ENCODE measurements around the gene MCM5. TPM values are rescaled to one million over a fixed set of nuclear protein-coding genes. Genes with fewer than 3 reads are reported as not detected.

MCM5 gene
- total RNA-seq, result 26.4 TPM
- polyA plus RNA-seq (ENCODE audit: insufficient read depth, low read depth, low replicate concordance), result 10.2 TPM
- long read RNA-seq, donor 1, transcript MCM5-201 (17 exons, 3,534 nt), result major isoform, 11 of 28 reads
- long read RNA-seq, donor 1, partial matches to known transcripts, result 17 of 28 reads
- long read RNA-seq, donor 1, other reads (novel, unspliced or antisense), result 0 of 28 reads
- long read RNA-seq, donor 2, transcript MCM5-201 (17 exons, 3,534 nt), result major isoform, 11 of 36 reads
- long read RNA-seq, donor 2, partial matches to known transcripts, result 25 of 36 reads
- long read RNA-seq, donor 2, other reads (novel, unspliced or antisense), result 0 of 36 reads
- long read RNA-seq, donor 3, transcript MCM5-201 (17 exons, 3,534 nt), result major isoform, 9 of 16 reads
- long read RNA-seq, donor 3, partial matches to known transcripts, result 7 of 16 reads
- long read RNA-seq, donor 3, other reads (novel, unspliced or antisense), result 0 of 16 reads
- long read RNA-seq, donor 4, transcript MCM5-201 (17 exons, 3,534 nt), result major isoform, 8 of 8 reads
- long read RNA-seq, donor 4, partial matches to known transcripts, result 0 of 8 reads
- long read RNA-seq, donor 4, other reads (novel, unspliced or antisense), result 0 of 8 reads
- long read RNA-seq, donor 5, result 0 reads
- long read RNA-seq, donor 6, transcript MCM5-201 (17 exons, 3,534 nt), result major isoform, 5 of 5 reads
- long read RNA-seq, donor 6, partial matches to known transcripts, result 0 of 5 reads
- long read RNA-seq, donor 6, other reads (novel, unspliced or antisense), result 0 of 5 reads
- long read RNA-seq, donor 7, transcript MCM5-201 (17 exons, 3,534 nt), result major isoform, 15 of 37 reads
- long read RNA-seq, donor 7, partial matches to known transcripts, result 16 of 37 reads
- long read RNA-seq, donor 7, other reads (novel, unspliced or antisense), result 6 of 37 reads
- long read RNA-seq, donor 8, transcript MCM5-201 (17 exons, 3,534 nt), result major isoform, 11 of 27 reads
- long read RNA-seq, donor 8, partial matches to known transcripts, result 16 of 27 reads
- long read RNA-seq, donor 8, other reads (novel, unspliced or antisense), result 0 of 27 reads
- long read RNA-seq, donor 9, partial matches to known transcripts, result 10 of 11 reads
- long read RNA-seq, donor 9, other reads (novel, unspliced or antisense), result 0 of 11 reads
- long read RNA-seq, donor 10, transcript MCM5-201 (17 exons, 3,534 nt), result major isoform, 11 of 37 reads
- long read RNA-seq, donor 10, partial matches to known transcripts, result 26 of 37 reads
- long read RNA-seq, donor 10, other reads (novel, unspliced or antisense), result 0 of 37 reads

GRCh38 chr22:35399678-35400500 lies at the start of gene MCM5:
Gene MCM5, plus strand, starts transcription at chr22:35400140. Its CDS starts 299 bp downstream, at chr22:35400439.
- H3K27me3 ChIP-seq (ENCODE audit: control insufficient read depth, insufficient read depth, low read length), result no peaks in the 10 kb centered on the region
- no peak for TF ChIP-seq CTCF (IDR thresholded peaks at IDR 0.05; ENCODE audit: borderline replicate concordance, extremely low read depth, insufficient read depth)
- peaks cover 0 to 3% (median 0%) of the 10 kb centered on the region in 3 donors for H3K4me1 ChIP-seq (ENCODE audit: control insufficient read depth in 2 of 3, insufficient read depth in 2 of 3, low read depth in 1 of 3, low read length in 3 of 3)
- H3K4me3 ChIP-seq (ENCODE audit: low read length in 3 of 3), result peak within 1 kb of the TSS; percentile 82 to 85 (median 83)
- peak within 1 kb of the TSS; percentile 44 to 73 (median 65) for H3K9ac ChIP-seq (ENCODE audit: low read length in 3 of 3)
- no peaks in the 10 kb centered on the region for H3K9me3 ChIP-seq (ENCODE audit: control insufficient read depth in 2 of 3, insufficient read depth in 1 of 3, low read length in 3 of 3)
- H3K36me3 ChIP-seq (ENCODE audit: control insufficient read depth in 2 of 3, insufficient read depth in 3 of 3, low read length in 3 of 3), result peaks cover 0 to 4% (median 2%) of the 10 kb centered on the region in 3 donors
- FAIRE-seq (peak; percentile 98), DNase-seq (peak; percentile 98 to 99 (median 99))
- intact Hi-C loops (cut with DNase I), result no loop called here
- H3K27ac ChIP-seq (ENCODE audit: low read depth in 2 of 2, low read length in 2 of 2), result peak within 1 kb of the TSS in 1 of 2 donors; percentile 76

- peak; percentile 93 to 97 (median 96) for DNase-seq
- peaks cover 0 to 6% (median 3%) of the 10 kb centered on the region in 3 donors for H3K36me3 ChIP-seq (ENCODE audit: control insufficient read depth in 2 of 3, insufficient read depth in 3 of 3, low read length in 3 of 3)
- H3K27ac ChIP-seq (ENCODE audit: low read depth in 2 of 2, low read length in 2 of 2), result peak overlapping the region; percentile 23 to 34
- peaks cover 0 to 15% (median 0%) of the 10 kb centered on the region in 3 donors for H3K4me1 ChIP-seq (ENCODE audit: control insufficient read depth in 2 of 3, insufficient read depth in 2 of 3, low read depth in 1 of 3, low read length in 3 of 3)
- H3K9me3 ChIP-seq (ENCODE audit: control insufficient read depth in 2 of 3, insufficient read depth in 1 of 3, low read length in 3 of 3), result no peaks in the 10 kb centered on the region
- intact Hi-C loops (cut with DNase I), result no loop called here
- no peaks in the 10 kb centered on the region for H3K27me3 ChIP-seq (ENCODE audit: control insufficient read depth, insufficient read depth, low read length)
- peak overlapping the region in 2 of 3 donors; percentile 38 to 67 for H3K9ac ChIP-seq (ENCODE audit: low read length in 3 of 3)
- peak; percentile 96 for TF ChIP-seq CTCF (IDR thresholded peaks at IDR 0.05; ENCODE audit: borderline replicate concordance, extremely low read depth, insufficient read depth)
- peak overlapping the region; percentile 36 to 73 (median 65) for H3K4me3 ChIP-seq (ENCODE audit: low read length in 3 of 3)
- no peak for FAIRE-seq
Measured at GRCh38 chr22:35350539-35351503, 49.1 kb upstream of the MCM5 start.

Measured in kidney (tissue), 22 donors.